MG63 (cell line): ENCODE data around the gene ZNHIT2. TPM values are rescaled to one million over a fixed set of nuclear protein-coding genes. Genes with fewer than 3 reads are reported as not detected.

Experiments
- DNase-seq: peaks from one replicate; pipeline ENCODE4 v3.0.0-alpha.2; 2020
- H3K27me3 ChIP-seq: fragments of 250-450 bp; sonication (Bioruptor Pico); 2 replicates; pipeline ENCODE4 v1.5.1; 2020; ENCODE audit warnings: mild to moderate bottlenecking, moderate library complexity
- H3K36me3 ChIP-seq: fragments of 250-450 bp; sonication (Bioruptor Pico); 2 replicates; pipeline ENCODE4 v1.5.1; 2020; ENCODE audit warnings: mild to moderate bottlenecking, moderate library complexity
- H3K4me3 ChIP-seq: fragments of 250-450 bp; sonication (Bioruptor Pico); 2 replicates; pipeline ENCODE4 v1.5.1; 2020; ENCODE audit warnings: mild to moderate bottlenecking, moderate library complexity
- H3K9me3 ChIP-seq: fragments of 250-450 bp; sonication (Bioruptor Pico); 2 replicates; pipeline ENCODE4 v1.5.1; 2020; ENCODE audit warnings: mild to moderate bottlenecking, moderate library complexity
- total RNA-seq: library from RNA; depleted of rRNA; stranded (reverse); fragments of >200 nt; shearing (Covaris generic); gene quantifications from 2 replicates; pipeline ENCODE4 v1.2.3, GENCODE V29; 2014; ENCODE audit warnings: low replicate concordance; rRNA removed

Gene ZNHIT2
- total RNA-seq, 1 experiment from 2014 or later: 12.0 TPM

DNA sequence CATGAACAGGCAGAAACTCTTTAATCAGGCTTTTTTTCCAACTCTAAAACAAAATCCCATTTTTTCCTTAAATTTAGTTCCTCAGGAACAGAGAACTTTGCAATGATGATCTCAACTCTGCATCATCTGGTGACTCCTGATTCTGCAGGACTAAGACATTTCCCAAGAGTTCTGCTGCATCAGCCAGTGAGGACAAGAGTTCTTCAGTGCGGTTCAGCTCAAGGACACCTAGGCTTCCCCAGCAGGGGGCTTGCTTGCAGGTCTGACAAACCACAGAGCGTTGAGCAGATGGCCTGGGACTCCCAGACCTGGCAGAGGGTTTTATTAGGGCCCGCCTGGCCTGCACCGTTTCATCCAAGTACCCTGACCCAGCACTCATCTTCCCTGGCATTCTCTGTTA, 40.0 kb downstream of the ZNHIT2 start:
- Histone ChIP-seq H3K36me3 (peaks cover 54% of the 10 kb centered on the region), H3K4me3 (no peak overlapping the region), H3K9me3 (no peaks in the 10 kb centered on the region), H3K27me3 (no peaks in the 10 kb centered on the region)
- no peak for DNase-seq

DNA sequence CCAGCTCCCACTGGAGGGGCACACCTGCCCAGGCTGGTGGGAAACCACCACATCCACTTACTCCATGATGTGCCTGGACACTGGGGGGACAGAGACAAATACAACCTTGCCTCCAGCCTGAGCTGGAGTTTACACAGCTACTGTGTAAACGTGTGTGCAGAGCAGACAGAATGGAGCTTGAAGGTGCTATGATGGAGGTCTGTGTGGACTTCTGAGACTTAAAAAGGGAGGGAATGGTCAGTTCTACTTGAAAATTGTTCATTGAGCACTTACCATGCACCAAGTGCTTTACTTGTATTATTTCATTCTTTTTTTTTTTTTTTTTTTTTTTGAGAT, 44.9 kb downstream of the ZNHIT2 start:
- Histone ChIP-seq H3K27me3 (no peaks in the 10 kb centered on the region), H3K36me3 (peaks cover 15% of the 10 kb centered on the region), H3K9me3 (no peaks in the 10 kb centered on the region), H3K4me3 (no peak overlapping the region)
- no peak for DNase-seq

DNA sequence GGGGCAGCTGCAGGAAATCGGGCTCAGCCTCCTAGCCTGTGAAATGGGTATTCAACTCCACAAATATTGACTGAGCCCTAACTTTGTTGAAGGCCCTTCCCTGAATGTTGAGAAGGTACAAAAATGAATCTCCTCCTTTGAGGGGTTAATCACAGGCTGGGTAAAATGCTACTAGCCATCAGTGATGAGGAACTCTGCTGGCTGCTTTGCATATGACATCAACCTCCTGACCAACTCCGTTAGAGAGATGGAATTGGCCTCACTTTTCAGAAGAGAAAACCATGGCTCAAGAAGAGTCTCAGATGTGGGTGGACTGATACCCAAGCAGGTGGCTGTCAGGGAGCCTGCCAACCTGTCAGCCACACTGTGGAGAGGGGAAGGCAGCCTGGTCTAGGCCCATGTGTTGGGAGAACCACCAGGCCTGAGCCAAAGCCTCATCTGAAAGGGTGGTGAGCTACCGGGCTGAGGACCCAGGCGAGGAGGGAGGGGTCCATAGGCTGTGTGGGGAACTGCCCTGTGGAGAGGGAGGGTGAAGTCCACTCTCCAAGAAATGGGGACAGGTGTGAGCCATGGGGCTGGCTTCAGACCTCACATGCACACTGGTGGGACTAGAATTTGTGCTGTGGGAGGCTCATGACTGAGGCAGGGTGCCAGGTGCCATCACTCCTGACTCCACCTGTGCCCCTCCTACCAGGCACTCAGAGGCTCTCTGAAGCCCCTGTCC, 45.4 kb downstream of the ZNHIT2 start:
- no peak for DNase-seq
- Histone ChIP-seq H3K27me3 (no peaks in the 10 kb centered on the region), H3K36me3 (peaks cover 9% of the 10 kb centered on the region), H3K4me3 (no peak overlapping the region), H3K9me3 (no peaks in the 10 kb centered on the region)

DNA sequence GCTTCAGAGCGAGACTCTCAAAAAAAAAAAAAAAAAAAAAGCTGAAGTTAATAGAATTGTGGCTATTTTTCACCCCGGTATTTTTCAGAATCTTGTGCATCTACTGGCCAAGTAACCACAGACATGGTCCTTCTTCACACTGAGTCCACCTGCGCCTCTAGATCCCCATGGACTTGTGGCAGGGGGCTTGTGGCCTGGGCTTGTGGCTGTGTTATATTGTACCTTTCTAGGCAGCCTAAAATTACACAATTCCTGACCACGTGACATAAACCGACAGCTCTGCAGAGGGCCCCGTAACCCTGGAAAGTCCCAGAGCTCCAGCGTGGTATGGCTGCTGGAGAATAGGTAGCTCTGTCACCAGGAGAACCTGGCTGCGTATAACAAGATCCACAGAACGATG, 48.3 kb downstream of the ZNHIT2 start:
- Histone ChIP-seq H3K4me3 (no peak overlapping the region), H3K9me3 (no peaks in the 10 kb centered on the region), H3K36me3 (no peaks in the 10 kb centered on the region), H3K27me3 (no peaks in the 10 kb centered on the region)
- no peak for DNase-seq

DNA sequence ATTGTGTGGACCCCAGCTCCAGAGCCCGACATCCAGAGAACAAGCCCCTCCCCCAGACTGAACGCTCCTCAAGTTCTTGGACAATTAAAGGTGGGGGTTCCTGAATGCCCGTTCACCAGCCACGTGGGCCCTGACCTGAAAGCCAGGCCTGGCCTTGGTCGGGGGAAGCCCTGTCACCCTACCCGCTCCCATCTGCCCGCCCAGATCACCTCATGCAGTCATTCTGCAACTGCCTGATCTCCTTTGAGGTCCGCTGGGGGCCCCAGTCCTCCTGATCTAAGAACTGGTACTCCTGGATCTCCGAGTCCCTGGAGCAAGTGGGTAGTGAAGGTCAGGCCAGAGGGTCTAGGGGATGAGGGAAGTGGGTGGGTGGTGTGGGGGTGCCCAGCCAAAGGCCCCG, 50.1 kb downstream of the ZNHIT2 start:
- DNase-seq: no peak

DNA sequence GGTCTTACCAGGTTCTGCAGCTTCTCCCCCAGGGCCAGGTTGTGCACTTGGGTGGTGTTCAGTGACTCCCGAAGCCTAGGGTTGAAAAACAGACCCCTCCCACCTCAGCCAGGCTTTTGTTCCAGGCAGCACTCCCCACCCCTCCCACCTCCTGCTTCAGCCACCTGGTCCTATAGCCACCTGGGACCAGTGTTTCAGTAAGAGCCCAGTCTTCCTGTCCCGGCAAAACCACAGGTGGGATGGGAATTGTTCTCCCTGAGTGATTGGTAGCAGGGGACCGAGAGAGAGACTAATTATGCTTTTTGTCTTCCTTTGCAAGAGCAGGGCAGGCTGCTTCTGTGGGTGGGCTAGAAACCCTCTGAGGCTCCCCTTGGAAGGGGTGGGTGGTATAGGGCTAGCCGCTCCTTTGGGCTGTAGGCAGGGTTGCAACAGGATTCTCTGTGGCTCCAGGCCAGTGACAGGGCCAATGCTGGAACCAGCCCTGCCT, 50.7 kb downstream of the ZNHIT2 start:
- no peak for DNase-seq
- Histone ChIP-seq H3K9me3 (no peaks in the 10 kb centered on the region), H3K4me3 (no peak overlapping the region), H3K27me3 (no peaks in the 10 kb centered on the region), H3K36me3 (no peaks in the 10 kb centered on the region)

More for the DNA sequence above, 50.1 kb downstream of the ZNHIT2 start:
- Histone ChIP-seq H3K27me3 (no peaks in the 10 kb centered on the region), H3K36me3 (no peaks in the 10 kb centered on the region), H3K4me3 (no peak overlapping the region), H3K9me3 (no peaks in the 10 kb centered on the region)

Other genes with a start within 250 kb of the ZNHIT2 start
- 62.9 and 64.8 TPM in 2 replicates for gene EHD1, start 239.1 kb downstream of the ZNHIT2 start, total RNA-seq
- 4.6 and 18.6 TPM in 2 replicates for gene ATG2A, start 200.5 kb downstream of the ZNHIT2 start, total RNA-seq
- 5.4 and 8.8 TPM in 2 replicates for gene PPP2R5B, start 193.0 kb downstream of the ZNHIT2 start, total RNA-seq
- gene GPHA2, start 181.8 kb downstream of the ZNHIT2 start, total RNA-seq: not detected in 2 replicates
- not detected in 2 replicates for gene MAJIN, start 145.6 kb downstream of the ZNHIT2 start, total RNA-seq
- gene BATF2, start 120.7 kb downstream of the ZNHIT2 start, total RNA-seq: 1.3 TPM in 1 of 2 replicates, not detected in the other
- gene ARL2, start 103.5 kb downstream of the ZNHIT2 start, total RNA-seq: 170 and 249 TPM in 2 replicates
- gene SNX15, start 90.3 kb downstream of the ZNHIT2 start, total RNA-seq: 11.2 and 18.5 TPM in 2 replicates
- gene SAC3D1, start 76.5 kb downstream of the ZNHIT2 start, total RNA-seq: 42.1 and 54.8 TPM in 2 replicates
- not detected in 2 replicates for gene NAALADL1, start 59.1 kb downstream of the ZNHIT2 start, total RNA-seq
- 42.5 and 43.5 TPM in 2 replicates for gene CDCA5, start 33.7 kb downstream of the ZNHIT2 start, total RNA-seq
- 70.2 and 88.7 TPM in 2 replicates for gene ZFPL1, start 33.5 kb downstream of the ZNHIT2 start, total RNA-seq
- gene VPS51, start 21.5 kb downstream of the ZNHIT2 start, total RNA-seq: 60.9 and 117 TPM in 2 replicates
- 3.5 and 10.9 TPM in 2 replicates for gene TM7SF2, start 5.8 kb downstream of the ZNHIT2 start, total RNA-seq
- 283 and 364 TPM in 2 replicates for gene FAU, start 4.4 kb upstream of the ZNHIT2 start, total RNA-seq
- 74.4 and 79.4 TPM in 2 replicates for gene MRPL49, start 4.6 kb upstream of the ZNHIT2 start, total RNA-seq
- 0.91 and 18.3 TPM in 2 replicates for gene SYVN1, start 16.8 kb upstream of the ZNHIT2 start, total RNA-seq
- not detected in 2 replicates for gene SPDYC, start 52.5 kb upstream of the ZNHIT2 start, total RNA-seq
- 99.3 and 167 TPM in 2 replicates for gene CAPN1, start 64.2 kb upstream of the ZNHIT2 start, total RNA-seq
- gene POLA2, start 144.3 kb upstream of the ZNHIT2 start, total RNA-seq: 4.6 and 8.9 TPM in 2 replicates
- 10.3 and 19.1 TPM in 2 replicates for gene CDC42EP2, start 197.2 kb upstream of the ZNHIT2 start, total RNA-seq
- 57.9 and 78.1 TPM in 2 replicates for gene DPF2, start 216.2 kb upstream of the ZNHIT2 start, total RNA-seq
- 0.36 and 2.2 TPM in 2 replicates for gene TIGD3, start 237.1 kb upstream of the ZNHIT2 start, total RNA-seq